Ishikawa (cell line): ENCODE results near the gene ARPC1B.

Experiments
- CREB1 ChIP-seq: IDR thresholded peaks from 2 replicates; pipeline ENCODE4 v1.6.1; 2012; ENCODE audit warnings: low read depth
- EGR1 ChIP-seq: IDR thresholded peaks from 2 replicates; pipeline ENCODE4 v1.6.1; 2012
- EP300 ChIP-seq: IDR thresholded peaks from 2 replicates; pipeline ENCODE4 v1.6.1; 2012; ENCODE audit warnings: borderline replicate concordance
- MAX ChIP-seq: IDR thresholded peaks from 2 replicates; pipeline ENCODE4 v1.6.1; 2012
- TAF1 ChIP-seq: IDR thresholded peaks from 2 replicates; pipeline ENCODE4 v1.6.1; 2012; ENCODE audit warnings: low read depth, mild to moderate bottlenecking
- TCF12 ChIP-seq: IDR thresholded peaks from 2 replicates; pipeline ENCODE4 v1.6.1; 2012; ENCODE audit warnings: low read depth

DNA sequence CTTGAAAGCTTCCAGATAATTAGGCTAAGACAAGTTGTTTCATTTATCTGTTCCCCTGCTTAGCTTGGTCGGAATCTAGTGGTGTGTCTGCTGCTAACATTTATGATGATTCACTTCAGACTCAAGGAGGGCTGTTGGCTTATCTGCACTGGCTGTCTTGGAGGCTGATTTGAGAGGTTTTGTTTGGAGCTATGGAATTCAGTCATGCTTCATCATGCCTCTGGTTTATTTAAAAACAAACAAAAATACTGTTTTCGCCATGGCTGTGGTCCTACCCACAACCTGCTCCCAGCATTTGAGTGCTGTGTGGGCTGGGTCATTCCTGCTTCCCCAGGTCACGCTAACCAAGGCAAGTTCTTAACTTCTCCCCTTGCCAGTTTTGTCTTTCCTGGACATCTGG, 11.7 kb upstream of the ARPC1B start:
- TF ChIP-seq TAF1 (no peak), MAX (no peak), EGR1 (no peak), TCF12 (no peak), EP300 (no peak), CREB1 (no peak)
